GM13977 (cell line): Measurements from ENCODE around the gene SLC52A1.

ENCODE experiments used
- DNase-seq: peaks from one replicate; pipeline ENCODE4 v3.0.0; 2012; ENCODE audit warnings: low spot score
- CTCF ChIP-seq: IDR thresholded peaks from 2 replicates; pipeline ENCODE4 v1.5.1; 2012; ENCODE audit warnings: mild to moderate bottlenecking, control low read depth; ENCODE audit not compliant: insufficient read depth; ENCODE audit errors: extremely low read depth, missing control alignments
- in situ Hi-C: fragments of 300-500 bp; cut with MboI; formaldehyde crosslinking; loops from one replicate; pipeline ENCODE4 v1.12.0; 2022; ENCODE audit warnings: low sequenced_read_pairs, low pct_unique_long_range_greater_than_20kb, mixed read lengths, inconsistent platforms; ENCODE audit not compliant: unreplicated experiment

SLC52A1 gene

GRCh38 chr17:5068236-5068635 is 33.0 kb upstream of the SLC52A1 start:
- in situ Hi-C loops, result loop anchor here (10.0 kb wide), 1 partner anchor 103 kb away; the partner anchor contains the start of gene SPAG7
- no peak for TF ChIP-seq CTCF
- no peak for DNase-seq

- in situ Hi-C loops, result loop anchor here (10.0 kb wide), 1 partner anchor 100 kb away; the partner anchor contains the start of gene SPAG7
- no peak for TF ChIP-seq CTCF
- DNase-seq, result no peak
Measured at GRCh38 chr17:5065227-5065744, 30.1 kb upstream of the SLC52A1 start.

GRCh38 chr17:5055543-5055942 is 20.3 kb upstream of the SLC52A1 start:
- in situ Hi-C loops, result no loop called here
- no peak for TF ChIP-seq CTCF
- no peak for DNase-seq

GRCh38 chr17:5050278-5050677 is 15.1 kb upstream of the SLC52A1 start:
- no peak for DNase-seq
- TF ChIP-seq CTCF, result no peak
- in situ Hi-C loops, result no loop called here

- in situ Hi-C loops, result no loop called here
- no peak for TF ChIP-seq CTCF
Measured at GRCh38 chr17:5049314-5049841, 14.2 kb upstream of the SLC52A1 start.

GRCh38 chr17:5047446-5047845 is 12.2 kb upstream of the SLC52A1 start:
- no peak for TF ChIP-seq CTCF
- in situ Hi-C loops, result no loop called here
- DNase-seq, result no peak

More at GRCh38 chr17:5049314-5049841, 14.2 kb upstream of the SLC52A1 start:
- DNase-seq, result no peak

GRCh38 chr17:5045496-5045895 is 10.3 kb upstream of the SLC52A1 start:
- no peak for DNase-seq
- no peak for TF ChIP-seq CTCF
- in situ Hi-C loops, result no loop called here
